Activated naive CD4-positive, alpha-beta T cell treated with anti-CD3 and anti-CD28 coated beads, Interleukin-2, amount 50 U/mL, for 72 hours (primary cell): Measurements from ENCODE around the gene MACROD2. TPM values are rescaled to one million over a fixed set of nuclear protein-coding genes. Genes with fewer than 3 reads are reported as not detected.
"Not testable (repeated sequence)": the region's sequence is repeated elsewhere in the genome, so short reads cannot be mapped to it uniquely, and the experiment has no call there.

Source experiments
- ATAC-seq, 2 donors: fragments of 150-1000 bp; cut with Tn5 transposase; 2 replicates each; pipeline ENCODE4 v1.10.0; 2021; ENCODE audit warnings: mild to moderate bottlenecking in 2 of 2, moderate library complexity in 2 of 2
- DNase-seq, 2 donors: peaks; one replicate each; pipeline ENCODE4 v3.0.0; 2021 to 2022; ENCODE audit warnings: low spot score in 2 of 2
- H3K27ac Mint-ChIP-seq, 2 donors: one replicate each; pipeline ENCODE4 v1.8.0; 2022; ENCODE audit warnings: mild to moderate bottlenecking in 2 of 2, mixed read lengths in 2 of 2
- H3K36me3 Mint-ChIP-seq, 2 donors: one replicate each; pipeline ENCODE4 v1.8.0; 2022; ENCODE audit warnings: mixed read lengths in 2 of 2
- H3K9me3 Mint-ChIP-seq, 2 donors: one replicate each; pipeline ENCODE4 v1.8.0; 2022; ENCODE audit warnings: mixed read lengths in 2 of 2
- total RNA-seq, 2 donors: library from RNA; stranded (reverse); gene quantifications; one replicate each; pipeline ENCODE4 v1.2.3, GENCODE V29; 2022

Gene MACROD2
- total RNA-seq, 2 donors from 2014 or later = not detected

- Mint-ChIP-seq H3K36me3 (no peaks in the 10 kb centered on the region), H3K9me3 (peaks cover 7 to 11% of the 10 kb centered on the region in 2 donors), H3K27ac (no peak overlapping the region)
- DNase-seq (no peak), ATAC-seq (no peak)
Observed at GRCh38 chr20:14924433-14924832, 929.1 kb downstream of the MACROD2 start.

GRCh38 chr20:14925300-14925699, 930.0 kb downstream of the MACROD2 start:
- DNase-seq (no peak), ATAC-seq (no peak)
- Mint-ChIP-seq H3K27ac (no peak overlapping the region), H3K36me3 (no peaks in the 10 kb centered on the region), H3K9me3 (peaks cover 7 to 11% of the 10 kb centered on the region in 2 donors)

GRCh38 chr20:14926436-14926835, 931.1 kb downstream of the MACROD2 start:
- not testable (repeated sequence) for ATAC-seq, DNase-seq, H3K36me3 Mint-ChIP-seq, H3K27ac Mint-ChIP-seq
- H3K9me3 Mint-ChIP-seq = peaks cover 7 to 11% of the 10 kb centered on the region in 2 donors

GRCh38 chr20:14928083-14928482, 932.8 kb downstream of the MACROD2 start:
- Mint-ChIP-seq H3K27ac (no peak overlapping the region), H3K9me3 (peaks cover 5 to 11% of the 10 kb centered on the region in 2 donors), H3K36me3 (no peaks in the 10 kb centered on the region)
- ATAC-seq = no peak
- no peak for DNase-seq

GRCh38 chr20:14929388-14929787, 934.1 kb downstream of the MACROD2 start:
- H3K36me3 Mint-ChIP-seq = no peaks in the 10 kb centered on the region
- peaks cover 0 to 11% of the 10 kb centered on the region in 2 donors for H3K9me3 Mint-ChIP-seq
- no peak overlapping the region for H3K27ac Mint-ChIP-seq
- no peak for ATAC-seq
- no peak for DNase-seq

GRCh38 chr20:14932040-14932439, 936.7 kb downstream of the MACROD2 start:
- Mint-ChIP-seq H3K36me3 (no peaks in the 10 kb centered on the region), H3K9me3 (peaks cover 18 to 23% of the 10 kb centered on the region in 2 donors), H3K27ac (no peak overlapping the region)
- DNase-seq = no peak
- ATAC-seq = no peak

- no peaks in the 10 kb centered on the region for H3K36me3 Mint-ChIP-seq
- ATAC-seq = no peak
- peaks cover 19 to 23% of the 10 kb centered on the region in 2 donors for H3K9me3 Mint-ChIP-seq
- no peak overlapping the region for H3K27ac Mint-ChIP-seq
- no peak for DNase-seq
Observed at GRCh38 chr20:14935285-14935684, 940.0 kb downstream of the MACROD2 start.

- H3K27ac Mint-ChIP-seq = no peak overlapping the region
- peaks cover 0 to 8% of the 10 kb centered on the region in 2 donors for H3K36me3 Mint-ChIP-seq
- DNase-seq = no peak
- H3K9me3 Mint-ChIP-seq = peaks cover 31 to 34% of the 10 kb centered on the region in 2 donors
- ATAC-seq = no peak
Observed at GRCh38 chr20:14937021-14937420, 941.7 kb downstream of the MACROD2 start.

- Mint-ChIP-seq H3K36me3 (peaks cover 0 to 8% of the 10 kb centered on the region in 2 donors), H3K9me3 (peaks cover 31 to 42% of the 10 kb centered on the region in 2 donors), H3K27ac (no peak overlapping the region)
- ATAC-seq (no peak), DNase-seq (no peak)
Observed at GRCh38 chr20:14937846-14938245, 942.5 kb downstream of the MACROD2 start.

GRCh38 chr20:14947536-14947935, 952.2 kb downstream of the MACROD2 start:
- peaks cover 3 to 24% of the 10 kb centered on the region in 2 donors for H3K9me3 Mint-ChIP-seq
- ATAC-seq (no peak), DNase-seq (no peak)
- H3K36me3 Mint-ChIP-seq = no peaks in the 10 kb centered on the region
- no peak overlapping the region for H3K27ac Mint-ChIP-seq

- no peak for DNase-seq
- H3K27ac Mint-ChIP-seq = no peak overlapping the region
- H3K9me3 Mint-ChIP-seq = peaks cover 3 to 20% of the 10 kb centered on the region in 2 donors
- no peaks in the 10 kb centered on the region for H3K36me3 Mint-ChIP-seq
- no peak for ATAC-seq
Observed at GRCh38 chr20:14947946-14948345, 952.6 kb downstream of the MACROD2 start.

- no peak for DNase-seq
- no peaks in the 10 kb centered on the region for H3K36me3 Mint-ChIP-seq
- peaks cover 3 to 19% of the 10 kb centered on the region in 2 donors for H3K9me3 Mint-ChIP-seq
- no peak overlapping the region for H3K27ac Mint-ChIP-seq
- ATAC-seq = no peak
Observed at GRCh38 chr20:14948416-14948815, 953.1 kb downstream of the MACROD2 start.

GRCh38 chr20:14950633-14951032, 955.3 kb downstream of the MACROD2 start:
- Mint-ChIP-seq H3K36me3 (no peaks in the 10 kb centered on the region), H3K27ac (no peak overlapping the region), H3K9me3 (peaks cover 3 to 13% of the 10 kb centered on the region in 2 donors)
- DNase-seq = no peak
- ATAC-seq = no peak

GRCh38 chr20:14951105-14951504, 955.8 kb downstream of the MACROD2 start:
- no peaks in the 10 kb centered on the region for H3K36me3 Mint-ChIP-seq
- no peak for DNase-seq
- H3K27ac Mint-ChIP-seq = no peak overlapping the region
- ATAC-seq = no peak
- H3K9me3 Mint-ChIP-seq = peaks cover 3 to 13% of the 10 kb centered on the region in 2 donors

- peaks cover 3 to 13% of the 10 kb centered on the region in 2 donors for H3K9me3 Mint-ChIP-seq
- H3K27ac Mint-ChIP-seq = no peak overlapping the region
- ATAC-seq = no peak
- H3K36me3 Mint-ChIP-seq = no peaks in the 10 kb centered on the region
- DNase-seq = no peak
Observed at GRCh38 chr20:14951707-14952418, 956.5 kb downstream of the MACROD2 start.

GRCh38 chr20:14953736-14954135, 958.4 kb downstream of the MACROD2 start:
- Mint-ChIP-seq H3K27ac (no peak overlapping the region), H3K36me3 (no peaks in the 10 kb centered on the region), H3K9me3 (peaks cover 3 to 7% of the 10 kb centered on the region in 2 donors)
- ATAC-seq (peak; percentile 61 to 63), DNase-seq (no peak)

- DNase-seq (no peak), ATAC-seq (peak; percentile 44 to 64)
- H3K36me3 Mint-ChIP-seq = no peaks in the 10 kb centered on the region
- no peak overlapping the region for H3K27ac Mint-ChIP-seq
- H3K9me3 Mint-ChIP-seq = peaks cover 11 to 13% of the 10 kb centered on the region in 2 donors
Observed at GRCh38 chr20:14955399-14955798, 960.1 kb downstream of the MACROD2 start.

GRCh38 chr20:14956026-14956425, 960.7 kb downstream of the MACROD2 start:
- ATAC-seq (no peak), DNase-seq (no peak)
- Mint-ChIP-seq H3K27ac (no peak overlapping the region), H3K36me3 (no peaks in the 10 kb centered on the region), H3K9me3 (peaks cover 11 to 13% of the 10 kb centered on the region in 2 donors)
